ENCODE data around the gene NMNAT3.

GRCh38 chr3:139577346-139577745 lies 100.4 kb downstream of the NMNAT3 start:
- TF ChIP-seq CTCF (IDR thresholded peaks at IDR 0.05; ENCODE audit: low read length) (no peak), EZH2 (IDR thresholded peaks at IDR 0.05; ENCODE audit: borderline replicate concordance, low read length) (no peak)

Data from OCI-LY1 (cell line).